Measurements from ENCODE around the gene ANKLE2. TPM values are rescaled to one million over a fixed set of nuclear protein-coding genes. Genes with fewer than 3 reads are reported as not detected.

Gene ANKLE2
- polyA plus RNA-seq, 2 of the 4 experiments (the other 2 are of a cell fraction), result 70.7 to 103 TPM

- 87% methylated on average over 18 of the region's 18 CpGs for WGBS (ENCODE audit: missing lambda C conversion rate)
- POLR2A ChIA-PET, result no interaction called here
These were observed 72.4 kb downstream of the ANKLE2 start for GRCh38 chr12:132689227-132689626.

GRCh38 chr12:132687211-132688164 is 74.1 kb downstream of the ANKLE2 start, which contains the start of the genes POLE and PXMP2:
Gene POLE, minus strand, starts transcription at chr12:132687342. Its CDS starts 27 bp downstream, at chr12:132687315.
Gene PXMP2, plus strand, starts transcription at chr12:132687587. Its CDS starts 84 bp downstream, at chr12:132687671.
- FAIRE-seq (no peak), DNase-seq (ENCODE audit: low read depth in 1 of 2, low spot score in 1 of 2) (peak; percentile 95 to 97), ATAC-seq (peak; percentile 95 to 96)
- Histone ChIP-seq H3K4me3 (peak within 1 kb of the TSS; percentile 96), H3K27ac (peak within 1 kb of the TSS; percentile 86 to 98), H3K4me1 (peaks cover 5% of the 10 kb centered on the region; the same call in 2 of the 3 replicates), H3K4me2 (peak within 1 kb of the TSS; percentile 95), H3K9me3 (no peaks in the 10 kb centered on the region)
- WGBS (ENCODE audit: missing lambda C conversion rate), result 0% methylated on average over 14 of the region's 134 CpGs
- ChIA-PET CTCF (no interaction called here), POLR2A (no interaction called here)
- TF ChIP-seq JUN (IDR thresholded peaks at IDR 0.05) (peak; percentile 20 to 85; a peak in 3 of 5 replicates), GATA3 (IDR thresholded peaks at IDR 0.05; ENCODE audit: borderline replicate concordance) (peak; percentile 15; the same call in 1 of the 2 replicates), REST (IDR thresholded peaks at IDR 0.05) (peak; percentile 99), PHF8 (IDR thresholded peaks at IDR 0.05; ENCODE audit: borderline replicate concordance, low read depth) (peak; percentile 48; the same call in 1 of the 2 replicates), E2F6 (IDR thresholded peaks at IDR 0.05; ENCODE audit: borderline replicate concordance, low read depth) (peak; percentile 73; the same call in 1 of the 2 replicates), BCL3 (IDR thresholded peaks at IDR 0.05) (peak; percentile 61; the same call in 1 of the 3 replicates), HOXB5 (CRISPR knock-in tag; IDR thresholded peaks at IDR 0.05) (no peak), CHD2 (IDR thresholded peaks at IDR 0.05; ENCODE audit: low read length, partially characterized antibody) (peak; percentile 96), PBX3 (IDR thresholded peaks at IDR 0.05) (peak; percentile 41), ZNF302 (CRISPR knock-in tag; IDR thresholded peaks at IDR 0.05) (no peak), POLR2A (IDR thresholded peaks at IDR 0.05; ENCODE audit: low read length) (peak; percentile 44), KDM5A (IDR thresholded peaks at IDR 0.05) (peak; percentile 80), RARB (CRISPR knock-in tag; IDR thresholded peaks at IDR 0.05) (no peak), HEYL (CRISPR knock-in tag; IDR thresholded peaks at IDR 0.05) (no peak)

More at GRCh38 chr12:132689227-132689626, 72.4 kb downstream of the ANKLE2 start:
- no peak for DNase-seq (ENCODE audit: low read depth in 1 of 2, low spot score in 1 of 2)
- Histone ChIP-seq H3K4me3 (no peak overlapping the region), H3K27ac (no peak overlapping the region), H3K4me2 (peak overlapping the region; percentile 47), H3K9me3 (no peaks in the 10 kb centered on the region), H3K4me1 (peaks cover 5% of the 10 kb centered on the region; the same call in 2 of the 3 replicates)
- CTCF ChIA-PET, result no interaction called here
- no peak for ATAC-seq
- TF ChIP-seq MAZ (IDR thresholded peaks at IDR 0.05; ENCODE audit: borderline replicate concordance, low read depth, low read length) (no peak), HDAC2 (IDR thresholded peaks at IDR 0.05) (no peak), GATA3 (IDR thresholded peaks at IDR 0.05; ENCODE audit: borderline replicate concordance) (no peak), CBX2 (IDR thresholded peaks at IDR 0.05; ENCODE audit: borderline replicate concordance, low read depth) (no peak), CEBPB (IDR thresholded peaks at IDR 0.05) (no peak), BHLHE40 (IDR thresholded peaks at IDR 0.05; ENCODE audit: low read depth, low read length) (no peak), HOXB5 (CRISPR knock-in tag; IDR thresholded peaks at IDR 0.05) (no peak), TP53 (CRISPR knock-in tag; IDR thresholded peaks at IDR 0.05) (no peak), JUNB (IDR thresholded peaks at IDR 0.05) (no peak), PHF8 (IDR thresholded peaks at IDR 0.05; ENCODE audit: borderline replicate concordance, low read depth) (no peak), CTCF (IDR thresholded peaks at IDR 0.05) (no peak), PBX3 (IDR thresholded peaks at IDR 0.05) (no peak), NFE2L2 (conservative IDR thresholded peaks at IDR 0.05; ENCODE audit: low read length) (no peak), ZNF302 (CRISPR knock-in tag; IDR thresholded peaks at IDR 0.05) (no peak)
- no peak for FAIRE-seq

Measured in A549 (cell line).